H9 (cell line): Measurements from ENCODE around the gene PACSIN3. TPM values are rescaled to one million over a fixed set of nuclear protein-coding genes. Genes with fewer than 3 reads are reported as not detected.

Experiments used
- DNase-seq: peaks from one replicate; pipeline ENCODE4 v3.0.0-alpha.2; 2017
- H2AFZ ChIP-seq: one replicate; pipeline ENCODE4 v1.6.1; 2013; ENCODE audit warnings: mild to moderate bottlenecking, low read length, control low read depth, moderate library complexity
- H2AK5ac ChIP-seq: 2 replicates; pipeline ENCODE4 v1.6.1; 2013; ENCODE audit warnings: low read length, control low read depth, mixed read lengths; ENCODE audit not compliant: insufficient read length
- H2BK120ac ChIP-seq: one replicate; pipeline ENCODE4 v1.6.1; 2013; ENCODE audit warnings: low read depth, mild to moderate bottlenecking, low read length, control low read depth, inconsistent platforms; ENCODE audit not compliant: poor library complexity, severe bottlenecking
- H2BK12ac ChIP-seq: 2 replicates; pipeline ENCODE4 v1.6.1; 2013; ENCODE audit warnings: low read length, control low read depth, mixed read lengths, low read depth; ENCODE audit not compliant: insufficient read length
- H2BK15ac ChIP-seq: 2 replicates; pipeline ENCODE4 v1.6.1; 2013; ENCODE audit warnings: low read depth, low read length, control low read depth
- H2BK20ac ChIP-seq: one replicate; pipeline ENCODE4 v1.6.1; 2013; ENCODE audit warnings: low read depth, mild to moderate bottlenecking, low read length, control low read depth, inconsistent platforms; ENCODE audit not compliant: poor library complexity, severe bottlenecking
- H2BK5ac ChIP-seq: 2 replicates; pipeline ENCODE4 v1.6.1; 2013; ENCODE audit warnings: low read length, control low read depth, mixed read lengths; ENCODE audit not compliant: insufficient read length
- H3K14ac ChIP-seq: 2 replicates; pipeline ENCODE4 v1.6.1; 2013; ENCODE audit warnings: low read length, control low read depth; ENCODE audit not compliant: insufficient read depth
- H3K18ac ChIP-seq: 2 replicates; pipeline ENCODE4 v1.6.1; 2013; ENCODE audit warnings: low read depth, mild to moderate bottlenecking, mixed read lengths, low read length, control low read depth; ENCODE audit not compliant: insufficient read length
- H3K23ac ChIP-seq: 2 replicates; pipeline ENCODE4 v1.6.1; 2013; ENCODE audit warnings: low read length, control low read depth, mixed read lengths, low read depth; ENCODE audit not compliant: insufficient read length
- H3K23me2 ChIP-seq: 2 replicates; pipeline ENCODE4 v1.6.1; 2013; ENCODE audit warnings: low read depth, mild to moderate bottlenecking, mixed read lengths, low read length, control low read depth; ENCODE audit not compliant: insufficient read length, poor library complexity, severe bottlenecking
- H3K27ac ChIP-seq: 2 replicates; pipeline ENCODE4 v1.5.1; 2013; ENCODE audit warnings: low read length, control low read depth, mixed read lengths, low read depth; ENCODE audit not compliant: insufficient read length
- H3K27me3 ChIP-seq: 2 replicates; pipeline ENCODE4 v1.6.1; 2013; ENCODE audit warnings: low read length, control low read depth, inconsistent platforms; ENCODE audit not compliant: insufficient read depth
- H3K4ac ChIP-seq: 2 replicates; pipeline ENCODE4 v1.6.1; 2013; ENCODE audit warnings: low read depth, mild to moderate bottlenecking, control low read depth, inconsistent platforms, low read length, moderate library complexity
- H3K4me1 ChIP-seq: 2 replicates; pipeline ENCODE4 v1.6.1; 2013; ENCODE audit warnings: low read length, control low read depth, inconsistent platforms; ENCODE audit not compliant: insufficient read depth
- H3K4me2 ChIP-seq: 2 replicates; pipeline ENCODE4 v1.6.1; 2013; ENCODE audit warnings: low read length, control low read depth, mixed read lengths; ENCODE audit not compliant: insufficient read length, insufficient read depth
- H3K56ac ChIP-seq: 2 replicates; pipeline ENCODE4 v1.6.1; 2013; ENCODE audit warnings: low read depth, mild to moderate bottlenecking, mixed read lengths, low read length, control low read depth; ENCODE audit not compliant: insufficient read length
- H3K79me1 ChIP-seq: 2 replicates; pipeline ENCODE4 v1.6.1; 2013; ENCODE audit warnings: low read depth, mild to moderate bottlenecking, moderate library complexity, low read length, control low read depth, inconsistent platforms; ENCODE audit not compliant: insufficient read depth, poor library complexity, severe bottlenecking
- H3K79me2 ChIP-seq: 2 replicates; pipeline ENCODE4 v1.6.1; 2013; ENCODE audit warnings: low read length, control low read depth, inconsistent platforms; ENCODE audit not compliant: insufficient read depth
- H3K9ac ChIP-seq: 2 replicates; pipeline ENCODE4 v1.6.1; 2013; ENCODE audit warnings: low read length, control low read depth, mixed read lengths; ENCODE audit not compliant: insufficient read length; ENCODE audit errors: extremely low read depth
- H3K9me3 ChIP-seq: one replicate; pipeline ENCODE4 v1.6.1; 2013; ENCODE audit warnings: low read depth, low read length, inconsistent platforms; ENCODE audit not compliant: control insufficient read depth
- H3T11ph ChIP-seq: one replicate; pipeline ENCODE4 v1.6.1; 2013; ENCODE audit warnings: mild to moderate bottlenecking, low read length, control low read depth, inconsistent platforms
- H4K20me1 ChIP-seq: one replicate; pipeline ENCODE4 v1.6.1; 2013; ENCODE audit not compliant: control insufficient read depth, insufficient read length, insufficient read depth
- H4K5ac ChIP-seq: 2 replicates; pipeline ENCODE4 v1.6.1; 2013; ENCODE audit warnings: low read depth, mild to moderate bottlenecking, mixed read lengths, low read length, control low read depth; ENCODE audit not compliant: insufficient read length
- H4K8ac ChIP-seq: replicated peaks from 2 replicates; pipeline ENCODE4 v1.6.1; 2013; ENCODE audit warnings: low read length, control low read depth, mixed read lengths, low read depth; ENCODE audit not compliant: insufficient read length
- H4K91ac ChIP-seq: 2 replicates; pipeline ENCODE4 v1.6.1; 2013; ENCODE audit warnings: low read depth, mild to moderate bottlenecking, moderate library complexity, mixed read lengths, low read length, control low read depth; ENCODE audit not compliant: insufficient read length
- H3K27ac Mint-ChIP-seq, 3 experiments: 2 replicates in 2 of 3; 3 replicates in 1 of 3; pipeline ENCODE4 v1.8.0; 2020 to 2021; ENCODE audit warnings: mixed read lengths in 3 of 3, mild to moderate bottlenecking in 1 of 3, moderate library complexity in 1 of 3
- H3K27me3 Mint-ChIP-seq: 2 replicates; pipeline ENCODE4 v1.8.0; 2021; ENCODE audit warnings: low read depth, mild to moderate bottlenecking, moderate library complexity, mixed read lengths
- H3K36me3 Mint-ChIP-seq, 3 experiments: 2 replicates in 2 of 3; 3 replicates in 1 of 3; pipeline ENCODE4 v1.8.0; 2020 to 2021; ENCODE audit warnings: low read depth in 3 of 3, mixed read lengths in 3 of 3; ENCODE audit not compliant: insufficient read depth in 1 of 3
- H3K4me1 Mint-ChIP-seq, 2 experiments: 2 replicates each; pipeline ENCODE4 v1.8.0; 2020; ENCODE audit warnings: mixed read lengths in 2 of 2
- H3K4me3 Mint-ChIP-seq, 2 experiments: 2 replicates in 1 of 2; 3 replicates in 1 of 2; pipeline ENCODE4 v1.8.0; 2020 to 2021; ENCODE audit warnings: mild to moderate bottlenecking in 2 of 2, mixed read lengths in 2 of 2, moderate library complexity in 1 of 2
- H3K9me3 Mint-ChIP-seq, 2 experiments: 2 replicates in 1 of 2; 3 replicates in 1 of 2; pipeline ENCODE4 v1.8.0; 2020; ENCODE audit warnings: mild to moderate bottlenecking in 2 of 2, mixed read lengths in 2 of 2, moderate library complexity in 1 of 2
- WGBS: extraction: QIAGEN DNeasy Blood & Tissue Kit; methylation state at CpG from one replicate; pipeline ENCODE4 v1.1.7; 2013; ENCODE audit warnings: missing lambda C conversion rate, low lambda C conversion rate, mixed read lengths; ENCODE audit not compliant: insufficient read length; ENCODE audit errors: extremely low coverage; 5-methylcytosine and 5-hydroxymethylcytosine counted together
- total RNA-seq: library from RNA; stranded (reverse); gene quantifications from 2 replicates; pipeline ENCODE4 v1.2.1, GENCODE V29; 2021
- TF ChIP-seq, protein P1 (sequence below): fragments of 200-600 bp; sonication (generic); conservative IDR thresholded peaks from 3 replicates; pipeline ENCODE4 v1.8.0; 2021; ENCODE audit warnings: antibody characterized with exemption, mild to moderate bottlenecking

The PACSIN3 gene
- total RNA-seq, 1 experiment from 2014 or later, result 63.0 TPM

DNA sequence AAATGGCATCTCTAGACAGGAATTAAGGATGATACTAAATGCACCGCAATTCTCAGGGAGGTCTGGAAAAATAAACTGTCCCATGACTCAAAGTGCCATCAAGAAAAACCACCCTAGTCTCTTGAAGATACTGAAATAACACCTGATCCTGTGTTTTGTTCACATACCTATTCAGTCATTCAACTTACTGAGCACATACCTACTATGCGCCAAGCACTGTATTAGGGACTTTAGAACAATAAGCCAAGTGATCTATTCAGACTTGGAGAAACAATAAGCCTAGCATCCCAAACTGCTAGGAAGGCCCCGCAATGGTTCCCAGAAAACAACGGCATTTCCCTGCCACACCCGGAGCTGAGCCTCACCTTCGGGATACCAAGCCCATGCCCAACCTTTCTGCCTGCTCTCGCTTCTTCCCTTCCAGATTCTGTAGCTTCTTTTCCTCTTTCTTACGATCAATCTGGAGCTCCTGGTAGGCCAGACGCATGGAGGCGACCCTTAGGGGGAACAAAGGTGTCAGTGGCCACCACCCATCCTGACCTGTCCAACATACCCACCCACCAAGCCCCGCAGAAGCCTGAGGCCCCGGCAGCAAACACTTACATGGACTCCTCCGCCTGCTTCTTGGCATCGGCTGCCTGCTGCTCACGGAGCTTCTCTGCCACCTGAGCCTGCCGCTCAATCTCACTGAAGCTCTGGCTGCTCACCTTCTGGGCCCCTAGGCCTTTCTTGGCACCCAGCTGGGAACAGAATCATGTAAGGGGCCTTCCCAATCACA, 15.0 kb downstream of the PACSIN3 start:
- no peak overlapping the region; a peak in 1 of 7 replicates for H3K27ac Mint-ChIP-seq
- Histone ChIP-seq H4K20me1 (no peaks in the 10 kb centered on the region), H2AFZ (no peak overlapping the region), H3K4ac (no peak overlapping the region), H3K9me3 (no peaks in the 10 kb centered on the region), H4K8ac (no peak overlapping the region), H3T11ph (no peak overlapping the region), H2BK15ac (no peak overlapping the region), H3K14ac (no peak overlapping the region), H2BK20ac (no peak overlapping the region), H3K56ac (no peak overlapping the region), H2BK120ac (no peak overlapping the region), H2BK5ac (no peak overlapping the region), H3K79me2 (peaks cover 13% of the 10 kb centered on the region; the same call in 1 of the 2 replicates), H3K79me1 (peaks cover 9% of the 10 kb centered on the region), H3K9ac (no peak overlapping the region), H3K23ac (no peak overlapping the region), H2BK12ac (no peak overlapping the region), H4K91ac (no peak overlapping the region), H3K4me2 (no peak overlapping the region), H3K4me1 (peaks cover 5% of the 10 kb centered on the region; the same call in 1 of the 2 replicates), H3K23me2 (peaks cover 7% of the 10 kb centered on the region), H3K18ac (no peak overlapping the region), H2AK5ac (no peak overlapping the region), H3K27ac (no peak overlapping the region), H4K5ac (no peak overlapping the region), H3K27me3 (no peaks in the 10 kb centered on the region)
- H3K36me3 Mint-ChIP-seq, result peaks cover 20 to 81% (median 79%) of the 10 kb centered on the region in 3 experiments; a peak in 6 of 7 replicates
- no peak for DNase-seq
- peaks cover 8 to 9% of the 10 kb centered on the region in 2 experiments for H3K4me1 Mint-ChIP-seq
- no peak overlapping the region for H3K4me3 Mint-ChIP-seq
- H3K9me3 Mint-ChIP-seq, result no peaks in the 10 kb centered on the region
- H3K27me3 Mint-ChIP-seq, result no peaks in the 10 kb centered on the region
- TF ChIP-seq, protein P1, sequence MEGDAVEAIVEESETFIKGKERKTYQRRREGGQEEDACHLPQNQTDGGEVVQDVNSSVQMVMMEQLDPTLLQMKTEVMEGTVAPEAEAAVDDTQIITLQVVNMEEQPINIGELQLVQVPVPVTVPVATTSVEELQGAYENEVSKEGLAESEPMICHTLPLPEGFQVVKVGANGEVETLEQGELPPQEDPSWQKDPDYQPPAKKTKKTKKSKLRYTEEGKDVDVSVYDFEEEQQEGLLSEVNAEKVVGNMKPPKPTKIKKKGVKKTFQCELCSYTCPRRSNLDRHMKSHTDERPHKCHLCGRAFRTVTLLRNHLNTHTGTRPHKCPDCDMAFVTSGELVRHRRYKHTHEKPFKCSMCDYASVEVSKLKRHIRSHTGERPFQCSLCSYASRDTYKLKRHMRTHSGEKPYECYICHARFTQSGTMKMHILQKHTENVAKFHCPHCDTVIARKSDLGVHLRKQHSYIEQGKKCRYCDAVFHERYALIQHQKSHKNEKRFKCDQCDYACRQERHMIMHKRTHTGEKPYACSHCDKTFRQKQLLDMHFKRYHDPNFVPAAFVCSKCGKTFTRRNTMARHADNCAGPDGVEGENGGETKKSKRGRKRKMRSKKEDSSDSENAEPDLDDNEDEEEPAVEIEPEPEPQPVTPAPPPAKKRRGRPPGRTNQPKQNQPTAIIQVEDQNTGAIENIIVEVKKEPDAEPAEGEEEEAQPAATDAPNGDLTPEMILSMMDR, result no peak
- no CpG with 5 or more reads among the region's 16 CpGs for WGBS
